ENCODE results near the gene ST3GAL3.

- TF ChIP-seq FOXK2 (IDR thresholded peaks at IDR 0.05): no peak
- TF ChIP-seq NFRKB (IDR thresholded peaks at IDR 0.05): no peak
- no peak for TF ChIP-seq ZNF384 (IDR thresholded peaks at IDR 0.05)
Measured at GRCh38 chr1:43960798-43961197, 253.5 kb downstream of the ST3GAL3 start.
